Breast epithelium (tissue), 4 donors: ENCODE measurements around the gene GTF2F2. TPM values are rescaled to one million over a fixed set of nuclear protein-coding genes. Genes with fewer than 3 reads are reported as not detected.

ENCODE experiments used
- DNase-seq, 2 donors: peaks; one replicate each; pipeline ENCODE4 v3.0.0-alpha.2; 2019; ENCODE audit warnings: low spot score in 2 of 2
- H3K27ac ChIP-seq, 2 donors: fragments of 200-600 bp; sonication (generic) in 1 of 2; one replicate each; pipeline ENCODE4 v1.5.1; 2016 to 2019; ENCODE audit warnings: mild to moderate bottlenecking in 1 of 2
- H3K27me3 ChIP-seq, 2 donors: fragments of 200-600 bp; sonication (generic) in 1 of 2; one replicate each; pipeline versions ENCODE4 v1.5.1 to v1.6.0; 2017 to 2019; ENCODE audit warnings: control low read depth in 1 of 2, mild to moderate bottlenecking in 1 of 2
- H3K36me3 ChIP-seq: fragments of 200-600 bp; one replicate; pipeline ENCODE4 v1.5.1; 2019
- H3K4me1 ChIP-seq, 2 donors: fragments of 200-600 bp; sonication (generic); one replicate each; pipeline ENCODE4 v1.5.1; 2016 to 2019; ENCODE audit warnings: control low read depth in 1 of 2
- H3K4me3 ChIP-seq, 3 donors: fragments of 200-600 bp; sonication (generic); 1 replicate in 2 of 3; 2 replicates in 1 of 3; pipeline ENCODE4 v1.5.1; 2016 to 2019; ENCODE audit warnings: mild to moderate bottlenecking in 3 of 3, moderate library complexity in 2 of 3
- H3K9me3 ChIP-seq, 2 donors: fragments of 200-600 bp; sonication (generic) in 1 of 2; one replicate each; pipeline ENCODE4 v1.5.1; 2016 to 2019; ENCODE audit warnings: control low read depth in 1 of 2
- CTCF ChIP-seq, 3 donors: fragments of 450-650 bp; IDR thresholded peaks; one replicate each; pipeline ENCODE4 v1.5.1; 2016 to 2017; ENCODE audit warnings: antibody characterized with exemption in 3 of 3, mild to moderate bottlenecking in 3 of 3, moderate library complexity in 3 of 3
- POLR2A ChIP-seq: fragments of 450-650 bp; IDR thresholded peaks from one replicate; pipeline ENCODE4 v1.6.1; 2016; ENCODE audit warnings: antibody characterized with exemption, mild to moderate bottlenecking, moderate library complexity
- POLR2AphosphoS5 ChIP-seq, 3 donors: sonication (generic); formaldehyde crosslinking; IDR thresholded peaks; one replicate each; pipeline ENCODE4 v1.6.1; 2017; ENCODE audit warnings: antibody characterized with exemption in 3 of 3
- intact Hi-C: fragments of 100-400 bp; cut with DNase I; formaldehyde crosslinking; loops from one replicate; pipeline ENCODE4 v1.15.1; 2023; ENCODE audit warnings: low total_unique reads
- total RNA-seq, 3 donors: library from RNA; depleted of rRNA; stranded (reverse); fragments of >200 nt; gene quantifications; one replicate each; pipeline ENCODE4 v1.1.0, GENCODE V29; 2016

Gene GTF2F2
- total RNA-seq, 3 donors from 2014 or later: 10.9 to 23.4 (median 20.6) TPM

GRCh38 chr13:45136741-45137504 is 16.6 kb downstream of the GTF2F2 start:
- no peaks in the 10 kb centered on the region for H3K36me3 ChIP-seq

DNA sequence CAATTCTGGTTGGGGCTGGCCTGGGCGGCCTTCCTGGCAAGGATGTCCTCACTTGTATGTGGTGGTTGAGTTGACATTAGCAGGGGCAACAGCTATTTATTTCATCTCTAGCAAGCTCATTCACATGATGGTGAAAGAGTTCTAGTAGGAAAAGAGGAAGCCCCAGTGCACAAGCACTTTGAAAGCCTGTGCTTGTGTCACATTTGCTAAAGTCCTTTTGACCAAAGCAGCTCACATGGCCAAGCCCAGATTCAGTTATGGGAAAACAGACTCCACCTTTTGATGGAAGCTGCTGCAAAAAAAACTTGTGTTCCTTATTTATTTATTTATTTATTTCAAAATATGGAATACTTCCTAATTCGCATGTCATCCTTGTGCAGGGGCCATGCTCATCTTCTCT is 17.2 kb downstream of the GTF2F2 start:
- Histone ChIP-seq H3K9me3 (peaks cover 0 to 10% of the 10 kb centered on the region in 2 donors), H3K36me3 (no peaks in the 10 kb centered on the region), H3K27me3 (no peaks in the 10 kb centered on the region), H3K4me1 (no peaks in the 10 kb centered on the region), H3K27ac (no peak overlapping the region), H3K4me3 (no peak overlapping the region)
- no peak for TF ChIP-seq CTCF (IDR thresholded peaks at IDR 0.05)
- TF ChIP-seq POLR2A: no peak
- no peak for TF ChIP-seq POLR2AphosphoS5 (IDR thresholded peaks at IDR 0.05)
- no peak for DNase-seq
- intact Hi-C loops: no loop called here

More at GRCh38 chr13:45136741-45137504, 16.6 kb downstream of the GTF2F2 start:
- peaks cover 0 to 11% of the 10 kb centered on the region in 2 donors for H3K9me3 ChIP-seq
- H3K27me3 ChIP-seq: no peaks in the 10 kb centered on the region
- no peak overlapping the region for H3K4me3 ChIP-seq
- TF ChIP-seq CTCF (IDR thresholded peaks at IDR 0.05) (no peak), POLR2A (no peak), POLR2AphosphoS5 (IDR thresholded peaks at IDR 0.05) (no peak)
- H3K4me1 ChIP-seq: no peaks in the 10 kb centered on the region
- no peak overlapping the region for H3K27ac ChIP-seq
- DNase-seq: no peak
- intact Hi-C loops: no loop called here

GRCh38 chr13:45138282-45138681 is 18.0 kb downstream of the GTF2F2 start:
- no peak for DNase-seq
- Histone ChIP-seq H3K27me3 (no peaks in the 10 kb centered on the region), H3K9me3 (peaks cover 0 to 2% of the 10 kb centered on the region in 2 donors), H3K27ac (no peak overlapping the region), H3K4me3 (no peak overlapping the region), H3K4me1 (peaks cover 0 to 3% of the 10 kb centered on the region in 2 donors), H3K36me3 (no peaks in the 10 kb centered on the region)
- TF ChIP-seq POLR2AphosphoS5 (IDR thresholded peaks at IDR 0.05): no peak
- no peak for TF ChIP-seq CTCF (IDR thresholded peaks at IDR 0.05)
- no peak for TF ChIP-seq POLR2A
- intact Hi-C loops: no loop called here

- Histone ChIP-seq H3K27ac (no peak overlapping the region), H3K36me3 (no peaks in the 10 kb centered on the region), H3K9me3 (no peaks in the 10 kb centered on the region), H3K4me3 (no peak overlapping the region), H3K4me1 (peaks cover 0 to 6% of the 10 kb centered on the region in 2 donors), H3K27me3 (no peaks in the 10 kb centered on the region)
- TF ChIP-seq POLR2AphosphoS5 (IDR thresholded peaks at IDR 0.05) (no peak), POLR2A (no peak), CTCF (IDR thresholded peaks at IDR 0.05) (no peak)
- intact Hi-C loops: no loop called here
- DNase-seq: no peak
Measured at GRCh38 chr13:45141369-45141768, 21.1 kb downstream of the GTF2F2 start.
